SK-N-SH (cell line): ENCODE measurements around the gene MSRB1. TPM values are rescaled to one million over a fixed set of nuclear protein-coding genes. Genes with fewer than 3 reads are reported as not detected.

ENCODE experiments used
- CTCF ChIA-PET: fragments of 300-600, 350-600 bp; formaldehyde crosslinking; extraction: SDS; loops from one replicate; lab custom pipeline; 2021; lab: Yijun Ruan, JAX
- POLR2A ChIA-PET: fragments of 350-600 bp; sonication (Branson Sonifier 250); formaldehyde crosslinking; extraction: SDS; loops from one replicate; lab custom pipeline; 2020; ENCODE audit warnings: antibody characterized with exemption, inconsistent platforms; lab: Yijun Ruan, JAX
- DNase-seq: peaks from one replicate; pipeline ENCODE4 v3.0.0; 2012
- H2AFZ ChIP-seq: fragments of 200-600 bp; sonication (generic); 2 replicates; pipeline ENCODE4 v1.8.1; 2016; ENCODE audit warnings: antibody characterized with exemption, mild to moderate bottlenecking, low read depth
- H3F3A ChIP-seq: fragments of 200-600 bp; sonication (generic); replicated peaks from 2 replicates; pipeline ENCODE3; 2016; ENCODE audit warnings: antibody characterized with exemption, mild to moderate bottlenecking; ENCODE audit not compliant: insufficient read depth
- H3K27ac ChIP-seq, 2 experiments: fragments of 200-500 bp in 1 of 2; fragments of 200-600 bp in 1 of 2; sonication (Bioruptor generic) in 1 of 2; sonication (generic), shearing (Covaris generic) in 1 of 2; 2 replicates each; pipeline versions ENCODE4 v1.5.1 to v1.6.1; 2014 to 2016; ENCODE audit warnings: low read depth in 2 of 2, inconsistent platforms in 1 of 2, low read length in 1 of 2, mild to moderate bottlenecking in 1 of 2, mixed read lengths in 1 of 2
- H3K27me3 ChIP-seq: fragments of 200-600 bp; sonication (generic), shearing (Covaris generic); 2 replicates; pipeline ENCODE4 v1.6.1; 2016; ENCODE audit warnings: mixed run types; ENCODE audit not compliant: insufficient read depth
- H3K36me3 ChIP-seq, 2 experiments: fragments of 200-500 bp in 1 of 2; fragments of 200-600 bp in 1 of 2; sonication (Bioruptor generic) in 1 of 2; sonication (generic) in 1 of 2; replicated peaks in 1 of 2; 2 replicates each; pipeline versions ENCODE3 to v1.5.1; 2014 to 2016; ENCODE audit warnings: low read length in 1 of 2, mild to moderate bottlenecking in 1 of 2; ENCODE audit not compliant: insufficient read depth in 2 of 2, control insufficient read depth in 1 of 2
- H3K4me1 ChIP-seq, 2 experiments: fragments of 200-500 bp in 1 of 2; fragments of 200-600 bp in 1 of 2; sonication (Bioruptor generic) in 1 of 2; sonication (generic), shearing (Covaris generic) in 1 of 2; 2 replicates each; pipeline versions ENCODE4 v1.5.1 to v1.6.1; 2014 to 2016; ENCODE audit warnings: low read depth in 1 of 2, low read length in 1 of 2, mixed run types in 1 of 2; ENCODE audit not compliant: insufficient read depth in 2 of 2, control insufficient read depth in 1 of 2
- H3K4me2 ChIP-seq: fragments of 200-600 bp; sonication (generic), shearing (Covaris generic); 2 replicates; pipeline ENCODE4 v1.6.1; 2017; ENCODE audit warnings: mixed run types
- H3K4me3 ChIP-seq, 2 experiments: fragments of 200-500 bp in 1 of 2; fragments of 200-600 bp in 1 of 2; sonication (Bioruptor generic) in 1 of 2; sonication (generic), shearing (Covaris generic) in 1 of 2; 2 replicates each; pipeline versions ENCODE4 v1.5.1 to v1.8.1; 2014 to 2016; ENCODE audit warnings: low read depth in 2 of 2, inconsistent platforms in 1 of 2, low read length in 1 of 2, mild to moderate bottlenecking in 1 of 2, mixed read lengths in 1 of 2, moderate library complexity in 1 of 2
- H3K79me2 ChIP-seq: fragments of 200-600 bp; sonication (generic); 2 replicates; pipeline ENCODE4 v1.8.1; 2017; ENCODE audit warnings: mild to moderate bottlenecking; ENCODE audit not compliant: insufficient read depth
- H3K9ac ChIP-seq: fragments of 200-600 bp; sonication (generic); 2 replicates; pipeline ENCODE4 v1.6.1; 2017; ENCODE audit warnings: mixed run types
- H3K9me2 ChIP-seq: fragments of 200-600 bp; sonication (generic); 2 replicates; pipeline ENCODE4 v1.6.1; 2017; ENCODE audit warnings: mixed run types
- H3K9me3 ChIP-seq: fragments of 200-600 bp; sonication (generic); 2 replicates; pipeline ENCODE4 v1.6.1; 2017; ENCODE audit warnings: mixed run types, mild to moderate bottlenecking, moderate library complexity
- H4K20me1 ChIP-seq: fragments of 200-600 bp; sonication (generic); 2 replicates; pipeline ENCODE4 v1.6.1; 2017; ENCODE audit warnings: mild to moderate bottlenecking, mixed run types; ENCODE audit not compliant: insufficient read depth
- CHD2 ChIP-seq: fragments of 150-350 bp; IDR thresholded peaks from 2 replicates; pipeline ENCODE4 v1.6.1; 2018; ENCODE audit warnings: low read length; ENCODE audit not compliant: partially characterized antibody
- EP300 ChIP-seq, 2 experiments: IDR thresholded peaks; 2 replicates each; pipeline versions ENCODE4 v1.4.0 to v1.6.1; 2012; ENCODE audit warnings: borderline replicate concordance in 1 of 2, low read depth in 1 of 2, low read length in 1 of 2
- FOXM1 ChIP-seq: IDR thresholded peaks from 2 replicates; pipeline ENCODE4 v1.4.0; 2012; ENCODE audit warnings: low read depth, mild to moderate bottlenecking
- GATA2 ChIP-seq: sonication (generic); formaldehyde crosslinking; IDR thresholded peaks from 2 replicates; pipeline ENCODE4 v1.5.0; 2020; ENCODE audit warnings: mild to moderate bottlenecking, missing genetic modification reagents
- NFIC ChIP-seq: IDR thresholded peaks from 2 replicates; pipeline ENCODE4 v1.4.0; 2012; ENCODE audit warnings: borderline replicate concordance
- NRF1 ChIP-seq: IDR thresholded peaks from 2 replicates; pipeline ENCODE4 v1.6.1; 2012; ENCODE audit warnings: low read depth, mild to moderate bottlenecking, low read length
- TEAD4 ChIP-seq: IDR thresholded peaks from 2 replicates; pipeline ENCODE4 v1.4.0; 2012; ENCODE audit warnings: mild to moderate bottlenecking, borderline replicate concordance; ENCODE audit not compliant: insufficient read depth
- YY1 ChIP-seq: IDR thresholded peaks from 2 replicates; pipeline ENCODE4 v1.4.0; 2012; ENCODE audit warnings: low read depth, mild to moderate bottlenecking
- WGBS: methylation state at CpG from one replicate; pipeline ENCODE4 v1.1.6; 2017; ENCODE audit warnings: low lambda C conversion rate; 5-methylcytosine and 5-hydroxymethylcytosine counted together
- polyA plus RNA-seq, 3 experiments: library from polyadenylated mRNA; depleted of rRNA; stranded (reverse); fragments of >200 nt; gene quantifications; 2 replicates each; pipeline ENCODE4 v1.2.3, GENCODE V29; 2012
- TF ChIP-seq, protein P1 (sequence below): IDR thresholded peaks from 2 replicates; pipeline ENCODE4 v1.4.0; 2012; ENCODE audit warnings: low read depth, borderline replicate concordance
- TF ChIP-seq, protein P2 (sequence below): IDR thresholded peaks from 2 replicates; pipeline ENCODE4 v1.4.0; 2012; ENCODE audit warnings: low read depth, borderline replicate concordance
- TF ChIP-seq, protein P3 (sequence below): IDR thresholded peaks from 2 replicates; pipeline ENCODE4 v1.4.0; 2012; ENCODE audit warnings: low read depth
- TF ChIP-seq, protein P4 (sequence below): fragments of 150-350 bp; IDR thresholded peaks from 2 replicates; pipeline ENCODE4 v1.6.1; 2016; ENCODE audit warnings: mild to moderate bottlenecking, low read depth, low read length

MSRB1 gene
- polyA plus RNA-seq, 1 of the 3 experiments (the other 2 are of a cell fraction), result 31.4 TPM

DNA sequence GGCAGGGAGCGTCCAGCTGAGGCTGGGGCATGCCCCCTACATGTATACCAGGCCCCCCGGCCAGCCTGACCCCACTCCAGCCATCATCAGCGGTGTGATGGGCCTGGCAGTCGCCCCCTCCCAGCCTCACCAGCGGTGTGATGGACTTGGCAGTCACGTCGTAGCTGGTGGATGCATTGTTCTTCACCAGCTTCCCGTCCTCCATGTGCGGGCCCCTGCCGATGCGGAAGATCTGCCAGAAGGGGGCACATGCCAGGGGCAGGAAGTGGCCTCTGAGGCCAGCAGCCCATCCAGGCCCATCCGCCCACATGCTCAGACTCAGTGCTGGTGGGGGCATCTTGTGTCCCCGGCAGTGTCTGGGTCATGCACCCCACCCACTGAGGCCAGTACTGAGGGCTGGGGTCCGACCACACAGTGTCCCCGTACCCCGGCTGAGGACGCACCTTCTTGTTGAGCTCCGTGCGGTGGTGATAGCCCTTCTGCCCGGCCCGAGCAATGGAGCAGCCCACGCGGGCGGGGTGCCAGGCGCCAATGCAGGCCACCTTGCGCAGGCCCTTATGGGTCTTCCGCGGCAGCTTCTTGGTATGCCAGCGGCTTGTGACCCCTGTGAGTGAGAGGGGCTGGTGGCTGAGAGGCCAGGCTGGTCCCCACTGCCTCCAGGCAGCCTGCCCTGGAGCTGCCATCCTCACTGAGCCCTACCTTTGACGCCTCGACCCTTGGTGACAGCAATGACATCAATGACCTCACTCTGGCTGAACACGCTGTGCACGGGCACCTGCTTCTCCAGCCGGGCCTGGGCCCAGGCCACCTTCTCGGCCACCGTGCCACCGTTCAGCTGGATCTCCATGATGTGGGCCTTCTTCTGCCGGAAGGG is 3.7 kb upstream of the MSRB1 start:
- Histone ChIP-seq H3K36me3 (no peaks in the 10 kb centered on the region), H3K4me1 (peaks cover 0 to 8% of the 10 kb centered on the region in 2 experiments; a peak in 2 of 4 replicates), H3K27me3 (no peaks in the 10 kb centered on the region), H3K4me3 (no peak overlapping the region), H3K79me2 (no peaks in the 10 kb centered on the region), H3F3A (no peaks in the 10 kb centered on the region), H3K9me3 (no peaks in the 10 kb centered on the region), H2AFZ (no peak overlapping the region), H3K4me2 (no peak overlapping the region), H4K20me1 (no peaks in the 10 kb centered on the region), H3K9me2 (no peaks in the 10 kb centered on the region), H3K27ac (no peak overlapping the region), H3K9ac (no peak overlapping the region)
- ChIA-PET POLR2A (no interaction called here), CTCF (interaction anchor here (0.9 to 1.9 kb wide), 4 partner anchors 12 to 194 kb away, joined by 3 to 6 read pairs (median 4); no protein-coding TSS in a partner anchor)
- WGBS, result 86% methylated on average over 7 of the region's 38 CpGs
- DNase-seq, result no peak
- TF ChIP-seq TEAD4, result no peak
- TF ChIP-seq CHD2, result no peak
- TF ChIP-seq, protein P1, sequence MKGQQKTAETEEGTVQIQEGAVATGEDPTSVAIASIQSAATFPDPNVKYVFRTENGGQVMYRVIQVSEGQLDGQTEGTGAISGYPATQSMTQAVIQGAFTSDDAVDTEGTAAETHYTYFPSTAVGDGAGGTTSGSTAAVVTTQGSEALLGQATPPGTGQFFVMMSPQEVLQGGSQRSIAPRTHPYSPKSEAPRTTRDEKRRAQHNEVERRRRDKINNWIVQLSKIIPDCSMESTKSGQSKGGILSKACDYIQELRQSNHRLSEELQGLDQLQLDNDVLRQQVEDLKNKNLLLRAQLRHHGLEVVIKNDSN, result no peak
- TF ChIP-seq YY1, result no peak
- no peak for TF ChIP-seq EP300 (IDR thresholded peaks at IDR 0.05; ENCODE audit: borderline replicate concordance in 1 of 2, low read depth in 1 of 2, low read length in 1 of 2)
- no peak for TF ChIP-seq FOXM1
- TF ChIP-seq, protein P2, sequence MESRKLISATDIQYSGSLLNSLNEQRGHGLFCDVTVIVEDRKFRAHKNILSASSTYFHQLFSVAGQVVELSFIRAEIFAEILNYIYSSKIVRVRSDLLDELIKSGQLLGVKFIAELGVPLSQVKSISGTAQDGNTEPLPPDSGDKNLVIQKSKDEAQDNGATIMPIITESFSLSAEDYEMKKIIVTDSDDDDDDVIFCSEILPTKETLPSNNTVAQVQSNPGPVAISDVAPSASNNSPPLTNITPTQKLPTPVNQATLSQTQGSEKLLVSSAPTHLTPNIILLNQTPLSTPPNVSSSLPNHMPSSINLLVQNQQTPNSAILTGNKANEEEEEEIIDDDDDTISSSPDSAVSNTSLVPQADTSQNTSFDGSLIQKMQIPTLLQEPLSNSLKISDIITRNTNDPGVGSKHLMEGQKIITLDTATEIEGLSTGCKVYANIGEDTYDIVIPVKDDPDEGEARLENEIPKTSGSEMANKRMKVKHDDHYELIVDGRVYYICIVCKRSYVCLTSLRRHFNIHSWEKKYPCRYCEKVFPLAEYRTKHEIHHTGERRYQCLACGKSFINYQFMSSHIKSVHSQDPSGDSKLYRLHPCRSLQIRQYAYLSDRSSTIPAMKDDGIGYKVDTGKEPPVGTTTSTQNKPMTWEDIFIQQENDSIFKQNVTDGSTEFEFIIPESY, result no peak
- TF ChIP-seq GATA2 (CRISPR knock-in tag), result no peak
- TF ChIP-seq, protein P3, sequence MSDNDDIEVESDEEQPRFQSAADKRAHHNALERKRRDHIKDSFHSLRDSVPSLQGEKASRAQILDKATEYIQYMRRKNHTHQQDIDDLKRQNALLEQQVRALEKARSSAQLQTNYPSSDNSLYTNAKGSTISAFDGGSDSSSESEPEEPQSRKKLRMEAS, result no peak
- TF ChIP-seq NFIC, result no peak

DNA sequence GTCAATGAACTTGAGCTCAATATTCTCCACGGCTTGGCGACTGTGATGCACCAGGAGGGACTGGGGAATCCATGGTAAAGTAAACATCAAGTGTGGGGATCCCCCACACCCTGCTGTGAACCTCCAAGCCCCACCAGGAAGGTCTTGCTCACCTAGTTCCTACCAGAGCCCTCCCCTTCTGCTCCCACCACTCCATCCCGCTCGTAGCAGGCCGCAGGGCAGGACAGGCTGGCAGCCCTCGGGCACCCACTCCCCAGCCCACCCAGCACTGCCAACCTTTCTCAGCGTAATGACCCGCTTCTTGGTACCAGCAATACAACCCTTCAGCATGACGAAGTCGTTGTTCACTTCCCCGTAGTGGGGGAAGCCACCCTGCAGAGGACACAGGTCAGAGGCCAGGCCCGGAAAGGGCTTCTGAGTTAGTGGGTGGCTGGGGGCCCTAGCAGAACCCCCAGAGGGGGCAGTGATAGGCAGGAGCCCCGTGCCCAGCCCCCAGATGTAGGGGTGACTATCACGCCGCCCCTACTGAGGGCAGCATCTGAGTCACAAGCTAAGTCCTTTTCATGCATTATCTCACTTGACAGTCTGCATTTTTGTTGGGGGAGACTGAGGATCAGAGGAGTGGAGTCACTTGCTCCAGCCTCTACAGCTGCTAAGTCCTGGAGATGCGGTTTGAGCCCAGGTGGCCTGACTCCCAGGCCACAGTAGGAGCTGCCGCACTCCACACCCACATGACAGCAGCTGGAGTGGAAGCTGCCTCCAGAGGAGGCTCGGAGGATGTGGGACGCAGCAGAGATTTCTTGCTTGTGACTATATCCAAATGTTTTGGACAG is 2.8 kb upstream of the MSRB1 start:
- Histone ChIP-seq H3K27ac (no peak overlapping the region), H3K79me2 (no peaks in the 10 kb centered on the region), H3K36me3 (peaks cover 0 to 2% of the 10 kb centered on the region in 2 experiments), H2AFZ (no peak overlapping the region), H4K20me1 (no peaks in the 10 kb centered on the region), H3K4me1 (peaks cover 0 to 10% of the 10 kb centered on the region in 2 experiments; a peak in 2 of 4 replicates), H3K9ac (no peak overlapping the region), H3K9me2 (no peaks in the 10 kb centered on the region), H3K27me3 (no peaks in the 10 kb centered on the region), H3F3A (no peaks in the 10 kb centered on the region), H3K4me2 (no peak overlapping the region), H3K9me3 (no peaks in the 10 kb centered on the region), H3K4me3 (no peak overlapping the region)
- 87% methylated on average over 12 of the region's 19 CpGs for WGBS
- no peak for DNase-seq
- CTCF ChIA-PET, result interaction anchor here (0.9 to 3.4 kb wide), 4 partner anchors 13 to 195 kb away, joined by 3 to 16 read pairs (median 4); no protein-coding TSS in a partner anchor
- POLR2A ChIA-PET, result no interaction called here
- TF ChIP-seq, protein P3, result no peak
- TF ChIP-seq, protein P1, result no peak
- no peak for TF ChIP-seq NFIC
- TF ChIP-seq CHD2, result no peak
- TF ChIP-seq, protein P4, sequence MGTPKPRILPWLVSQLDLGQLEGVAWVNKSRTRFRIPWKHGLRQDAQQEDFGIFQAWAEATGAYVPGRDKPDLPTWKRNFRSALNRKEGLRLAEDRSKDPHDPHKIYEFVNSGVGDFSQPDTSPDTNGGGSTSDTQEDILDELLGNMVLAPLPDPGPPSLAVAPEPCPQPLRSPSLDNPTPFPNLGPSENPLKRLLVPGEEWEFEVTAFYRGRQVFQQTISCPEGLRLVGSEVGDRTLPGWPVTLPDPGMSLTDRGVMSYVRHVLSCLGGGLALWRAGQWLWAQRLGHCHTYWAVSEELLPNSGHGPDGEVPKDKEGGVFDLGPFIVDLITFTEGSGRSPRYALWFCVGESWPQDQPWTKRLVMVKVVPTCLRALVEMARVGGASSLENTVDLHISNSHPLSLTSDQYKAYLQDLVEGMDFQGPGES, result no peak
- TF ChIP-seq NRF1, result no peak
- TF ChIP-seq, protein P2, result no peak
